ENCODE results near the gene ANAPC10.

DNA sequence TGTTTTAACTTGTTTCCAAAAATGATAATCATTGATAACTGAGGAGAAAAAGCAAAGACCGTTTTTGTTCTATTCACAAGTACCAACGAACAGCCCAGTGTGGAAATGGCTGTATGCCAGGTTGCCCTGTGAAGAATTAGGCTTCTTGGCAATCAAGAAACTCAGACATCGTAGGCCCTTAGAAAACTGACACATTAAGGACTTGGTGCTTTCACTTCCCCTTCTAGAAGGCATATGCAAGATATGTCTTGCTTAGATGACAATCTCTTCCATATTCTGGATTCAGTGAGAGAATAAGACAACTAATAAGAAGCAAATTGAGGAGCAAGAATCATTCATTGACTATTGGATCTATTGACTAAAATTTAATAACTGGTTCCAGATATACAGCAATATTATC lies 56.6 kb downstream of the ANAPC10 start:
- TF ChIP-seq EZH2 (IDR thresholded peaks at IDR 0.05; ENCODE audit: insufficient read depth, poor library complexity, severe bottlenecking), result no peak
- TF ChIP-seq EZH2phosphoT487 (IDR thresholded peaks at IDR 0.05; ENCODE audit: insufficient read depth, low read depth), result no peak

Measured in GM23248 (cell line).